ENCODE measurements around the gene RPS6KA3.

DNA sequence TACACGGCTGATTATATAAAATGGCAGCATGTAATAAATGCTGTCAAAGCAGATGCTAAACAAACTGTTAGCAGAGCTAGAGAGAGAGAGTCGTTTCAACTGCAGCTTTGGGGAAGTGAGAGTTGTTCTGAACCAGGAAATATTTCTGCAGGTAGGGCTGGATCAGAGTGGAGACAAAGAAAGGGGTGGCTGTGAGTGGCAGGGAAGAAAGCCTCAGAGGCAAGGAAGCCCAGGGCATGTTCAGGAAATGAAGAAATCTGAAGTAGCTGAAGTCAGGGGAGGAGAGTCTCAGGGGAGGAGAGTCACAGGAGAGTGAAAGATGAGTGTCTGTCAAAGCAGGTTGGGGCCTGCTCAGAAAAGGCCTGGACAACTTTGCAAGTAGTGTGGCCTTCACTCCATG lies 48.4 kb upstream of the RPS6KA3 start:
- TF ChIP-seq YY1 (IDR thresholded peaks at IDR 0.05; ENCODE audit: low read depth) (no peak), NRF1 (IDR thresholded peaks at IDR 0.05; ENCODE audit: low read depth, low read length) (no peak), CTCF (IDR thresholded peaks at IDR 0.05) (no peak), USF1 (IDR thresholded peaks at IDR 0.05; ENCODE audit: borderline replicate concordance, low read depth) (no peak), ELF1 (IDR thresholded peaks at IDR 0.05) (no peak), RFX5 (IDR thresholded peaks at IDR 0.05; ENCODE audit: low read length) (no peak), JUND (IDR thresholded peaks at IDR 0.05) (no peak), NFIC (IDR thresholded peaks at IDR 0.05; ENCODE audit: borderline replicate concordance) (no peak), EP300 (IDR thresholded peaks at IDR 0.05; ENCODE audit: borderline replicate concordance in 1 of 2, low read depth in 1 of 2, low read length in 1 of 2) (no peak)
- TF ChIP-seq, protein P1, sequence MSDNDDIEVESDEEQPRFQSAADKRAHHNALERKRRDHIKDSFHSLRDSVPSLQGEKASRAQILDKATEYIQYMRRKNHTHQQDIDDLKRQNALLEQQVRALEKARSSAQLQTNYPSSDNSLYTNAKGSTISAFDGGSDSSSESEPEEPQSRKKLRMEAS (IDR thresholded peaks at IDR 0.05; ENCODE audit: low read depth) = no peak

Measured in SK-N-SH (cell line).